Brain microvascular endothelial cell (primary cell): ENCODE data around the gene GRAMD2B.
"Not testable (repeated sequence)": the region's sequence is repeated elsewhere in the genome, so short reads cannot be mapped to it uniquely, and the experiment has no call there.

Experiments
- DNase-seq: peaks from one replicate; pipeline ENCODE4 v3.0.0-alpha.2; 2020
- H3K27ac ChIP-seq: fragments of 250-450 bp; sonication (Bioruptor Pico); 2 replicates; pipeline ENCODE4 v1.5.1; 2020; ENCODE audit warnings: mild to moderate bottlenecking, moderate library complexity
- H3K27me3 ChIP-seq: fragments of 250-450 bp; sonication (Bioruptor Pico); replicated peaks from 2 replicates; pipeline ENCODE4 v1.5.1; 2020; ENCODE audit warnings: mild to moderate bottlenecking
- H3K36me3 ChIP-seq: fragments of 250-450 bp; sonication (Bioruptor Pico); replicated peaks from 2 replicates; pipeline ENCODE4 v1.5.1; 2020; ENCODE audit warnings: mild to moderate bottlenecking
- H3K4me3 ChIP-seq: 2 replicates; pipeline ENCODE4 v1.5.1; 2011; ENCODE audit warnings: low read depth, mild to moderate bottlenecking, control low read depth, low read length, moderate library complexity
- CTCF ChIP-seq: IDR thresholded peaks from 2 replicates; pipeline ENCODE4 v1.5.1; 2011; ENCODE audit warnings: low read depth, mild to moderate bottlenecking, moderate library complexity, low read length, control low read depth, inconsistent platforms; ENCODE audit errors: missing control alignments
- in situ Hi-C: cut with HindIII; loops from 2 replicates; pipeline ENCODE4 v1.10.0; 2017; ENCODE audit warnings: low sequenced_read_pairs, low pct_ligation_motif_present

The GRAMD2B gene

GRCh38 chr5:126515337-126515736, 92.1 kb downstream of the GRAMD2B start:
- TF ChIP-seq CTCF, result no peak
- H3K4me3 ChIP-seq, result no peak overlapping the region
- DNase-seq, result no peak
- in situ Hi-C loops, result no loop called here
- H3K27ac ChIP-seq, result peak overlapping the region; percentile 7
- no peaks in the 10 kb centered on the region for H3K27me3 ChIP-seq
- no peaks in the 10 kb centered on the region for H3K36me3 ChIP-seq

GRCh38 chr5:126516133-126516532, 92.9 kb downstream of the GRAMD2B start:
- H3K27ac ChIP-seq, result no peak overlapping the region
- H3K4me3 ChIP-seq, result no peak overlapping the region
- in situ Hi-C loops, result no loop called here
- H3K27me3 ChIP-seq, result no peaks in the 10 kb centered on the region
- no peaks in the 10 kb centered on the region for H3K36me3 ChIP-seq
- no peak for DNase-seq
- TF ChIP-seq CTCF, result no peak

GRCh38 chr5:126516852-126517251, 93.6 kb downstream of the GRAMD2B start:
- H3K36me3 ChIP-seq, result no peaks in the 10 kb centered on the region
- no peak overlapping the region for H3K4me3 ChIP-seq
- no peak for TF ChIP-seq CTCF
- H3K27me3 ChIP-seq, result no peaks in the 10 kb centered on the region
- no peak for DNase-seq
- in situ Hi-C loops, result no loop called here
- no peak overlapping the region for H3K27ac ChIP-seq

- H3K27me3 ChIP-seq, in situ Hi-C loops, H3K4me3 ChIP-seq, H3K27ac ChIP-seq, DNase-seq, H3K36me3 ChIP-seq: not testable (repeated sequence)
Observed at GRCh38 chr5:126519223-126519622, 96.0 kb downstream of the GRAMD2B start.

- DNase-seq, result no peak
- Histone ChIP-seq H3K27me3 (no peaks in the 10 kb centered on the region), H3K27ac (no peak overlapping the region), H3K36me3 (no peaks in the 10 kb centered on the region), H3K4me3 (no peak overlapping the region)
- TF ChIP-seq CTCF, result no peak
- in situ Hi-C loops, result no loop called here
Observed at GRCh38 chr5:126519637-126520592, 96.7 kb downstream of the GRAMD2B start.

GRCh38 chr5:126520593-126520953, 97.4 kb downstream of the GRAMD2B start:
- H3K36me3 ChIP-seq, result no peaks in the 10 kb centered on the region
- no peaks in the 10 kb centered on the region for H3K27me3 ChIP-seq
- in situ Hi-C loops, result no loop called here
- DNase-seq, result no peak
- H3K4me3 ChIP-seq, result no peak overlapping the region
- no peak for TF ChIP-seq CTCF
- no peak overlapping the region for H3K27ac ChIP-seq
